Endothelial cell of umbilical vein (primary cell): ENCODE results near the gene CST3.

ENCODE experiments used
- EZH2 ChIP-seq: IDR thresholded peaks from 2 replicates; pipeline ENCODE4 v1.6.1; 2012; ENCODE audit warnings: borderline replicate concordance, low read depth, mild to moderate bottlenecking, moderate library complexity, low read length, inconsistent platforms; ENCODE audit not compliant: severe bottlenecking
- MYC ChIP-seq: IDR thresholded peaks from one replicate; pipeline ENCODE4 v1.6.1; 2011; ENCODE audit warnings: mild to moderate bottlenecking, low read depth, low read length
- POLR2A ChIP-seq: IDR thresholded peaks from 2 replicates; pipeline ENCODE4 v1.6.1; 2012; ENCODE audit warnings: low read depth, mild to moderate bottlenecking, control low read depth, low read length
- POLR2AphosphoS5 ChIP-seq: IDR thresholded peaks from 2 replicates; pipeline ENCODE4 v1.6.1; 2012; ENCODE audit warnings: low read depth, mild to moderate bottlenecking, control low read depth, low read length, moderate library complexity; ENCODE audit not compliant: insufficient read depth
- TF ChIP-seq, protein P1 (sequence below): IDR thresholded peaks from 2 replicates; pipeline ENCODE4 v1.6.1; 2011; ENCODE audit not compliant: insufficient read depth, insufficient read length
- TF ChIP-seq, protein P2 (sequence below), 2 donors: IDR thresholded peaks; 1 replicate in 1 of 2; 2 replicates in 1 of 2; pipeline ENCODE4 v1.5.1; 2011; ENCODE audit warnings: low read length in 2 of 2, mild to moderate bottlenecking in 2 of 2, moderate library complexity in 2 of 2, control low read depth in 1 of 2, inconsistent platforms in 1 of 2, low read depth in 1 of 2; ENCODE audit not compliant: insufficient read depth in 1 of 2; ENCODE audit errors: extremely low read depth in 1 of 2

DNA sequence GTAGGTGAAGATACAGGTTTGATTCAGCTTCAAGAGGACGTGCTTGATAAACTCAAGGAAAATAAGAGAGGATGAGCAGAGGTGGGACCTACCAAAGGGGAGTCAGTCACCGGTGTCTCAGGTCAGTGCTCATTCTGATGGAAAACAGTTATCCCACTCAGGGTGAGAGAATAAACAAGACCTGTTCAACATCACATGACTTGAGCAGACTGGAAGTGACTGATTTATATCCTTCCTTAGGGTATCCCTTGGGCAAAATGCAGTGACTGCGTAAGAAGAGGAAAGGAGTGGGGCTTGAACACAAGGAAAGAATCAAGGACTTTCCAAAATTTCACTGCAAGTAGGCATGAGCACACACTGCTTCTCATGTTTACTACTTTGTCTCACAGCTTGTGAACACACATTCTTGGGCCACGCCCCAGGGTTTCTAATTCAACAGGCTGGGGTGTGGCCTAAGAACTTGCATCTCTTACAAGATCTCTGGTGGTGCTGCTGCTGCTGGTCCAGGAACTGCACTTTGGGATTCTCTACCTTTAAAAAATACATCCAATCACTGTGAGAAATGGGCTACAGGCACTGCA lies 11.6 kb downstream of the CST3 start:
- TF ChIP-seq, protein P1, sequence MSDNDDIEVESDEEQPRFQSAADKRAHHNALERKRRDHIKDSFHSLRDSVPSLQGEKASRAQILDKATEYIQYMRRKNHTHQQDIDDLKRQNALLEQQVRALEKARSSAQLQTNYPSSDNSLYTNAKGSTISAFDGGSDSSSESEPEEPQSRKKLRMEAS: no peak
- TF ChIP-seq POLR2AphosphoS5 (no peak), POLR2A (no peak), MYC (no peak), EZH2 (no peak)
- TF ChIP-seq, protein P2, sequence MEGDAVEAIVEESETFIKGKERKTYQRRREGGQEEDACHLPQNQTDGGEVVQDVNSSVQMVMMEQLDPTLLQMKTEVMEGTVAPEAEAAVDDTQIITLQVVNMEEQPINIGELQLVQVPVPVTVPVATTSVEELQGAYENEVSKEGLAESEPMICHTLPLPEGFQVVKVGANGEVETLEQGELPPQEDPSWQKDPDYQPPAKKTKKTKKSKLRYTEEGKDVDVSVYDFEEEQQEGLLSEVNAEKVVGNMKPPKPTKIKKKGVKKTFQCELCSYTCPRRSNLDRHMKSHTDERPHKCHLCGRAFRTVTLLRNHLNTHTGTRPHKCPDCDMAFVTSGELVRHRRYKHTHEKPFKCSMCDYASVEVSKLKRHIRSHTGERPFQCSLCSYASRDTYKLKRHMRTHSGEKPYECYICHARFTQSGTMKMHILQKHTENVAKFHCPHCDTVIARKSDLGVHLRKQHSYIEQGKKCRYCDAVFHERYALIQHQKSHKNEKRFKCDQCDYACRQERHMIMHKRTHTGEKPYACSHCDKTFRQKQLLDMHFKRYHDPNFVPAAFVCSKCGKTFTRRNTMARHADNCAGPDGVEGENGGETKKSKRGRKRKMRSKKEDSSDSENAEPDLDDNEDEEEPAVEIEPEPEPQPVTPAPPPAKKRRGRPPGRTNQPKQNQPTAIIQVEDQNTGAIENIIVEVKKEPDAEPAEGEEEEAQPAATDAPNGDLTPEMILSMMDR (IDR thresholded peaks at IDR 0.05; ENCODE audit: extremely low read depth in 1 of 2, insufficient read depth in 1 of 2, low read depth in 1 of 2, low read length in 2 of 2): no peak
